GM19438 (cell line): ENCODE data around the gene ALKBH5.
"Not testable (repeated sequence)": the region's sequence is repeated elsewhere in the genome, so short reads cannot be mapped to it uniquely, and the experiment has no call there.

ENCODE experiments used
- ATAC-seq: cut with Tn5 transposase; IDR thresholded peaks from one replicate; pipeline ENCODE4 v1.9.1; 2021; ENCODE audit warnings: low read depth; ENCODE audit not compliant: unreplicated experiment

ALKBH5 gene

DNA sequence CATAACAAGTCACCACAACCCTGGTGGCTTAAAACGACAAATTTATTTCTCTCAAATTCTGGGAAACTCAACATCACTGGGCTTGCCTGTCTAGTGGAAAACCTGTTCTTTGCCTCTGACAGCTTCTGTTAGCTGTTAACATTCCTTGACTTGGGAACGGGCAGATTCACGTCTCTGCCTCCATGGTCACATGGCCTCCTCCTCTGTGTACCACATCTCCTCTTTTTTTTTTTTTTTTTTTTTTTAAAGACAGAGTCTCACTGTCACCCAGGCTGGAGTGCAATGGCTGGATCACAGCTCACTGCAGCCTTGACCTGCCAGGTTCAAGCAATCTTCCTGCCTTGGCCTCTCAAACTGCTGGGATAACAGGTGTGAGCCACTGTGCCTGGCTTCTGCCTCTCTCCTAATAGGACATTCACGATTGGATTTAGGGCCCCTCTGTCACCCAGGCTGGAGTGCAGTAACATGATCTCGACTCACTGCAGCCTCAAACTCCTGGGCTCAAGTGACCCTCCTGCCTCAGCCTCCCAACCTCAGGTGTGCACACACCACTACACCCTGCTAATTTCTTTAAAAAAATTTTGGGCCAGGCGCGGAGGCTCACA is 30.1 kb downstream of the ALKBH5 start:
- no peak for ATAC-seq

DNA sequence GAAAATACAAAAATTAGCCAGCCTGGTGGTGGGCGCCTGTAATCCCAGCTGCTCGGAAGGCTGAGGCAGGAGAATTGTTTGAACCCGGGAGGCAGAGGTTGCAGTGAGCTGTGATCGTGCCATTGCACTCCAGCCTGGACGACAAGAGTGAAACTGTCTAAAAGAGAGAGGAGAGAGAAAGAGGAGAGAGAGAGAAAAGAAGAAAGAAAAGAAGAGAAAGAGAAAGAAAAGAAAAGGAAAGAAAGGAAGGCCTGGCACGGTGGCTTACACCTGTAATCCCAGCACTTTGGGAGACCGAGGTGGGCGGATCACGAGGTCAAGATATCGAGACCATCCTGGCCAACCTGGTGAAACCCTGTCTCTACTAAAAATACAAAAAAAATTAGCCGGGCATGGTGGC is 33.3 kb downstream of the ALKBH5 start:
- not testable (repeated sequence) for ATAC-seq

DNA sequence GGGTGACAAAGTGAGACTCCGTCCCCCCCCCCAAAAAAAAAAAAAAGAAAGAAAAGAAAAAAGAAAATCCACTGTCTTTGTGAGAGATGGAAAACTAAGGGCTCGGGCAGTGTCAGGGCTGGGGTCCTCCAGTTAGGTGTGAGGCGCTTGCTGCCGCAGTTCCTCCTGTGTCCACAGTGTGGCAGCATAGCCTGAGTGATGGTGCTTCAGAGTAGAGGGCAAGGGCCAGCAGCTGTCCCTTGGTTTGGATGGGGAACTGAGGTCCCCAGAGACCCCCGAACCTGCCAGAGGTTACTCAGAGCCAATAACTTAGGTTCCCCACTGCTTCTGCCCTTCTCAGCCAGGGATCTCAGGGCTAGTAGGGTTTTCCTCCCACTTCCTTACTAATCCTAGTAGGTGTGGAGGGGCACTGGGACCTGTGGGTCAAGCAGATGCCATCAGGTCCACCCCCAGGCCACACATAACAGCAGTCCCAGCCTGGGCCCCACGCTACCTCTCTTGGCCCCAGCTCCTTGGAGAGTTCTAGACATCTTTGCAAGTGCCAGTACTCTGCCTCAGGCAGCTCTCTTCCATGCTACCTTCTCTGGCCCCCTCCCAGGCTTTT is 33.9 kb downstream of the ALKBH5 start:
- ATAC-seq, result no peak

DNA sequence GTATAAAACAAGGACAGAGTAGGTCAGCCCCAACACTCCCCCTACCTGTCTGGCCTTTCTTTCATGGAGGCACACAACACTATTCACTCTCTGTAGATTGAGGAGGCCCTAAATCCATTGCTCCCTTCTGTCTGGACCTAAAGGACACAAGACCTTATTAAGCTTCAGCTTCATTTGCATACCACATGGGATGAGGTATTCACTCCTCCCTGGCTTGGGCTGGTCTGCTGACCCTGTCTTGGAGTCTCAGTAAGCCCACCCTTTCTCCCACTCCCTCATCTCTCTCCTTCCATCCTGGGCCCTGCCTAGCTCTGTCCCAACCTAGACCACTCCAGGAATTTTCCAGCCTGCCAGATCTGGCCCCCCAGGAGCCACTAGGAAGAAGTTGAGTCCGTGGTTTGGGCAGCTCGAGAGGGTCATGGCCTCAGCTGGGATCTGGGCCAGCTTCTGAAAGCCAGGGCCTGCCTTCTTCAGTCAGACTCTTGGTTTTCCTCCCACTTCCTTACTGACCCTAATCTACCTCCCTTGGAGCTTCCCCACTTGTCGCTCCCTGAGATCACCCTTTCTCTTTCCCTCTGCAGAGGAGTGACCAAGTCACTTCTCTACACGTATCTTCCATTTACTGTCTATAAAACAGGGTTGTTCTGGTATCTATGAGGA is 35.3 kb downstream of the ALKBH5 start:
- no peak for ATAC-seq

DNA sequence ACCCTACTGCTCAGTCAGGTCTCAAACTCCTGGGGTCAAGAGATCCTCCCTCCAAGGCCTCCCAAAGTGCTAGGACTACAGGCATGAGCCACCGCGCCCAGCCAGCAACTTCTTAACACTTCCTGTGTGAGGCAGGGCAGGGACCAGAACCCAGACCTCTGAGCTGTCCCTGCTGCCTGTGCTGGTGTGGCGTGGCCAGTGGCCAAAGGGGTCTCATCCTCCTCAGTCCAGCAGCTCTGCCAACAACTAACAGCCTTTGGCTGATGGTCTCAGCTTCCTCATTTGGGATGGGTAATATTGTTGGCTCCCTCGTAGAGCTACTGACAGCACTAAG is 40.4 kb downstream of the ALKBH5 start:
- ATAC-seq, result no peak

DNA sequence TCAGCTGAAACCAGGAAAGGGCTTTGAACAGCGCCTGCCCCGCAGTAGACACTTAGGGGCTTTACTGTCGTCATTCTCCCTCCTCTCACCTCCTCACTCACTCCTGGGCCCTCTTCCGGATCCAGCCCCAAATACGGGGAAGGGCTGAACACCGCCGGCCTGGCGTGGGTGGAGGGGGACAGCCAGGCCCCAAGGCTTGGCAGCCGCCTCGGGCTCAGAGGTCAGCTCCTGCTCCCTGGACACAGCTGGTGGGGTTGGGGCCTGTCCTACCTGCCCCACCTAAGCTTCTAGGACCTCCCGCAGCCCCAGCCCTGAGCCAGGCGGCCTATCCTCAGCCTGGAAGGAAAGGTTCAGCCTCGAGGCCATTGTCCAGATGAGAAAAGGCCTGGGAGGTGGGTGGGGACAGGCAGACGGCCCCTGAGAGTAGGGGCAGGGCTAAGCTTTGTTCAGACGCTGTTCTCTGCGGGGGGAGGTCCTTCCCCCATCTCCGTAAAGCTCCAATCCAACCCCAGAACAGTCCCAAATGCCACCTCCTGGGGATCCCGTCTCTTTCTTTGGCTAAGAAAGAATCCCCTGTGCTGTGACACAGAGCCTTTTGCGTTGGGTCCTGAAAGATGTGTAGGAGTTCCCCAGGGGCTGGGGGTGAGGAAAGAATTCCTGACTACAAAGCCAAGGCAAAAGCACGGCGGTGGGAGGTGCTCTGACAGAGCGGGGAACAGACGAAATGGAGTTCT is 40.9 kb downstream of the ALKBH5 start:
- ATAC-seq, result no peak

DNA sequence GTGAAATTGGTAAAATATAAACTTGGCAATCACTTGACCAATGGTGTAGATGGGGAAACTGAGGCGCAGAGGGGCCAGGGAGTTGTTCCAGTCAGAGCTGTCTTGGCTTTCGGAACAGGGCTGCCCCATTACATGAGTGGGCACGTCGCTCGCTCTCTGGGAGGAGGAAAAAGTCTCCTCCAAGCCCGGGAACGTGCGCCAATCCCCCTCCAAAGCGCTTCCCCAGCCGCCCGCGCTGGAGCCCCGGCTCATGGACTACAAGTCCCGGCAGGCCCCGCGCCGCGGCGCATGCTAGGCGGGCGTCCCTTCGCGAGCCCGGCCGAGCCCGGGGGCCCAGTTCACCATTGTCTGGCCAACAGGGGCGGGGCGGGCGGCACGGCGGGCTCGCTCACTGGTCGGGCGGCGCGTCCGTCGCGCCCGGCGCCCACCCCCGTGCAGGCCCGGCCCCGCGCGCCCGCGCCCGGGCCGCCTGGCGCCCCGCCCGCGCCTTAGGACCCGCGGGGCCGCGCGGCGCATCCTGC is 41.6 kb downstream of the ALKBH5 start, which contains the start of gene LLGL1:
TSS of gene LLGL1 (plus strand) at position 515 of the 521 bp plus-strand sequence. CDS start 48 bp downstream, outside the sequence.
- peak; percentile 86 for ATAC-seq

DNA sequence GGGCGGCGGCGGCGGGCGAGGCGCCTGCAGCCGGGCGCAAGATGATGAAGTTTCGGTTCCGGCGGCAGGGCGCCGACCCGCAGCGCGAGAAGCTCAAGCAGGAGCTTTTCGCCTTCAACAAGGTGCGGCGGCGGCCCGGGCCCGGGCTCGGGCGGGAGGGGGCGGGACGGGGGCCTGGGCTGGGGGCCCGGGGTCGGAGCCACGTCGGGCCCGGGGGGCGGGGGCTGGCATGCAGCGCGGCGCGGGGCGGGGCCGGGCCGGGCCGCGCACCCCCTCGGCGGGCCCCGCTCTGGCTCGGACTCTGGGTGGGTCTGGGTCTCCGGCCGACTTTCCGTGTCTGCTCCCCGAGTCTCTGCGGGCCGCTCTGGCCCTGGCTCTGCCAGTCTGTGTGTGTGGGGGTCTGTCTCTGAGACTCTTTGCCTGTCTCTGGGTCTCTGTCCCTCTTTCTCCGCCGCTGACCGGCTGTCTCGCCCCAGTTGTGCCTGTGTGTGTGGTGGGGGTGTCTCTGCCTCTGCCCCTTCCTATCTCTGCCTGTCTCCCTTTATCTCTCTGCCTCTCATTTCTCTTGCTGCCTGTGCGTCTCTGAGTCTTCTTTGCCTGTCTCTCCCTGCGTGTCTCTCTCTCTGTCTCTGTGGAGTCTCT is 42.1 kb downstream of the ALKBH5 start:
- no peak for ATAC-seq

DNA sequence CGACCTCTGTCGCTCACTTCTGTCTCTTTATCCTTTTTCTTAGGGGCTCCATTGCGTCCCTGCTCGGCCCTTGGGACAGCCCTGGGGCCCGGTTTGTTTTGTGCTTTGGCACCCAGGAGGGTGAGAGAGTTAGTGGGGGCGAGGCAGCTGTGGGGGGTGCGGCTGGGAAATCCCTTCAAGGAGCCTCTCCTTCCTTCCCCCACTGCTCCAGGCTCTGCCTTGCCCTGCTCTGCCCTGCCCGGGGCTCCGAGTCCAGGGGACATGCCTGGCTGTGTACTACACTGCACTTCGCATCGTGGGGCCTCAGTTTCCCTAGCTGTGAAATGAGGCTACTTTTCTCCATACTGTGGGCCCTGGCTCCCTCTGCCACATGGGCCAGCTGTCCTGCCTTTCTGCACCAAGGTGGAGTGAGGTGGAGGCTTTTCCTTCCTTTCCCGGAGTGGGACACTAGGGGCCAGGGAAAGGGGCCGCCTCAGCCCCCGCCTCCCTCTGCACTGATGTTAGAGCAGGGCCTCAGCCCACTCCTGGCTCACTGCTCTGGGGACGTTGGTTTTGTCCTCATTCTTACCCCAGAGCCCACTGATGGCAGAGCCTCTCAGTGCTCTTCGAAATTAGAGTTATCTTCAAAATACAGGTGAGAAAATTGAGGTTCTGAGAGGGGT is 42.8 kb downstream of the ALKBH5 start:
- no peak for ATAC-seq

DNA sequence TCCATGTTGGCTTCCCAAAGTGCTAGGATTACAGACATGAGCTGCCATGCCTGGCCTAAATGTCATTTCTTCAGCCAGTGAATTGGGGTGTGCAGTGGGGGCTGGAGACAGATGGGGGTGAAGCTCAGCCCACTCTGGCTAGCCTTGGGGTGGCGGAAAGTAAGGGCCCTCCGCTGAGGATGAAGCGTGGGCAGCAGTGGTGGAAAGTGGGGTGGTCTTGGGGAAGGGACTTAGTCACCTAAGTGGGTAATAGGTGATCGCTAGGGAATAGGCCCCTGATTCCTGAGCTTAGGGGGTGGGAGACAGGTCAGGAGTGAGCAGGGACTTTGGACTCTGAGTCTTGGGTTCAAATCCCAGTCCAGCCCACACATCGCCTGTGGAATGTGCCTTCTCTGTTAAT is 44.0 kb downstream of the ALKBH5 start:
- no peak for ATAC-seq

DNA sequence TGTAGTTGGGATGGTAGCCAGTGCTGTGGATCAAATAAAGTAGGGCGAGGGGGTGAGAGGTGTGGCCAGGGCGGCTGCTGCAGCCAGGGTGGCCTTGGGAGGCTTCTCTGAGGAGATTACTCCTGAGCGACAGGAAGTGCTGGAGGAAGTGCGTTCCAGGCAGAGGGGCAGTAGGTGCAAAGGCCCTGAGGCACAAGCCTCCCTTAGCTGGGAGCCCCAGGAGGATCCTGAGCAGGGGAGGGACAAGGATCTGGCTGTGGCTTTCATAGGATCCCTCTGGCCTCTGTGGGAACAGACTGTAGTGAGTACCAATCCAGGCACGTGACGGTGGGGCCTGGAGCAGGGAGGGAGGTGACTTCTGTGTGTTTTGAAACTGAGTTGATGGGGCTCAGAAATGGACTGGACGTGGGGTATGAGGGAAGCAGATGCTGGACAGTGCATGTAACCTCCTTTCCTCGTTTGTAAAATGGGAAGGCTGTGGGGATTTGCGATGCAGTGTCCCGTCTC is 44.6 kb downstream of the ALKBH5 start:
- ATAC-seq, result no peak

DNA sequence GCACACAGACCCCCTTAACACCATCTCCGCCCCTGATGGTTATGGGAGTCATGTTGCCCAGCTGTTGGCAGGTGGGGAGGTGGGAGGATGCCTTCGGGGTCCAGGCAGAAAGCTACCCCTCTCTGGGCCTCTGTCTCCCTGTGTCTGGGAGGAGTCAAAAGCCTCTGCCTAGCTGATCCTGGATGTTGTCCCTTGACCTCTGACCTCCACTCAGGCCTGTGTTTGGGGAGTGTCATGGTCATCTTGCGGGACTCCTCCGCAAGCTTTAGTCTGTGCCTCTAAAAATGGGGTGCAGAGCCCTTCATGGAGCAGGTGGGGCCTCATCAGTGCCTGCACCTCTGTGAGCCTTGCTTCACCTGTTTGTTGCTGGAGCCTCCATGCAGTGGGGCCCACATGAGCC is 45.6 kb downstream of the ALKBH5 start:
- no peak for ATAC-seq

DNA sequence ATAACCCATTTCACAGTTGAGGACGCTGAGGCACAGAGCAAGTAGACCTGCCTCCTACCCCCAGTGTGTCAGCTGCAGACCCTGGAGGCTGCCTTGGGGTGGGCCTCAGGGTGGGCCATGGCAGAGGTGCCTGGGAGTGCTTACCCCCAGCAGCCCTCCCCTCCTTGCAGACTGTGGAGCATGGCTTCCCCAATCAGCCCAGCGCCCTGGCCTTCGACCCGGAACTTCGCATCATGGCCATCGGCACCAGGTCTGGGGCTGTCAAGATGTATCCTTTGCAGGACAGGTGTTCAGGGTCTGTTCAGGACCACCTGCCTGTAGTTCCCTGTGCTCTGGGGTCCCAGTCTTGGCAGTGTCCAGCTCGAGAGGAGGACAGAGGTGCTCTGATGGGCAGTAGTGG is 46.1 kb downstream of the ALKBH5 start:
- ATAC-seq, result no peak

DNA sequence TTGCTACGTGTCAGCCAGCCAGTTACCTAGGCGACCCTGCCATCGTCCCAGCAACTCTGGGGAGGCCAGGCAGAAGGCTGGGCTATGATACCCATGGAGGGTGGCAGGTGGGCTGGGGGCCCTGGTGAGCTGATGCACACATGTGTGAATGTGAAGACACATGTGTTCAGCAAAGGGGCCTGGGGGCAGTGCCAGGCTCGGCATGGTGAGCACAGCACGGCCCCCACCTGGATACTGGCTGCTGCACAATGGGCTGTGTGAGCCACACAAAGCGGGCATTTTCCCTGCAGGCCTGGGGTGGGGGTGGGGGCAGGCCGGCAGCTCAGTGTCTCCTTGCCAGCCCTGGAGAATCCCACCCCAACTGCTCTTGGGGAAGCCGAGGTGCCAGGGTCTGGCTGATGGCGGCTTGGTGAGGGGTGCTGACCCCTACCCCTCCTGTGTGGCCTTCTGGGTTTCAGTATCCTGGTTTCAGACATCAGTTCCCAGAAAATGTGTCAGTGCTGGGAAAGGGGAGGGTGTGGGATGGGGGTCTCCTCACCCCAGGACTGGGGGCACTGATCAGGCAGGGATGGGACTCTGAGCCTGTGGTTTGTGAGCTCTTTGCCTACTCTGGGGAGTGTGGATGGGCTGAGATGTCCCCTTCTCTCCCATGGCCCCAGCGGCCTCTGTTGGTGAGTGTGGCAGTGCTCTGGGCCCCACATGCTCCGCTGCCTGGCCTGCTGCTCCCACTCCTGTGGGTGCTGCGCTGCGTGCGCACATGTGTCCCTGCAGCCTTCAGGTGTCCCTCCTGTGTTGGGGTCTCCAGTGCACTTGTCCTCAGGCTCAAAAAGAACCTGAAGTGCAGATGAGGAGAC is 46.9 kb downstream of the ALKBH5 start:
- no peak for ATAC-seq

DNA sequence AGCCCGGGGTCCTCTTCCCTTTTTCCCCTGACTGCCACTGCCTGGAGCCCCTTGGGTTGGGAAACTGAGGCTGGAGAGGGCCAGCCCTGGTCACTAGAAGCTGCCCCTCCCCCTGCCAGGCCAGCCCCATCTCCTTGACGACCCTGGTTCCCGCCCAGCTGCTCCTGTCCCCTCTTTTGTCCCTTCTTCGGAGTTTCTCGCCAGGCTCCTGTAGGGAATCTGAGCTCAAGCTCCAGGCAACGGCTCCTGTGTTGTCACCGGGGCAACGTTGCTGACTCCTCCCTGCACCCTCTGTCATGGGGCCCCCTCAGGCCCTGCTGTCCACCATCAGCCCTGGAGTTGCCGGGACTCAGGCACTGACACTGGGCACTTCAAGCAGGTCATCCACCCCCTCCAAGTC is 47.5 kb downstream of the ALKBH5 start:
- ATAC-seq, result no peak

DNA sequence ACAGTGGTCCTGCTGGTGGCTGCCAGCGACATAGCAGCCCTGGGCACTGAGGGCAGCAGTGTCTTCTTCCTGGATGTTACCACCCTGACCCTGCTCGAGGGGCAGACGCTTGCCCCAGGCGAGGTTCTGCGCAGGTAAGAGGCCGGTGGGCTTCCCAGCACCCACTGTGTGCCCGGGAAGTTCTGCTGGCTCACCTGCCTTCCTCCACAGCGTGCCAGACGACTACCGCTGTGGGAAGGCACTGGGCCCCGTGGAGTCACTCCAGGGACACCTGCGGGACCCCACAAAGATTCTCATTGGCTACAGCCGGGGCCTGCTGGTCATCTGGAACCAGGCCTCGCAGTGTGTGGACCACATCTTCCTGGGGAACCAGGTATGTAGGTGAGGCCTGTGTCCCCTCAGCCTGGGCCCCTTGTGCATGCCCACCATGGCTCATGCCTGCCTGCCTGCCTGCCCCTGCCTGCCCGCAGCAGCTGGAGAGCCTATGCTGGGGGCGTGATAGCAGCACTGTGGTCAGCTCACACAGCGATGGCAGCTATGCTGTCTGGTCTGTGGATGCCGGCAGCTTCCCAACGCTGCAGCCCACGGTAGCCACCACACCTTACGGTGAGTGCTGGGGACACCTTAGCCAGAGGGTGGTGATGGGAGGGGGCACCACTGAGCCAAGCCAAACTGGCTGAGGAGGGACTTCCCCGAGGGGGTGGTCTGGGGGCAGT is 50.3 kb downstream of the ALKBH5 start:
- ATAC-seq, result no peak

DNA sequence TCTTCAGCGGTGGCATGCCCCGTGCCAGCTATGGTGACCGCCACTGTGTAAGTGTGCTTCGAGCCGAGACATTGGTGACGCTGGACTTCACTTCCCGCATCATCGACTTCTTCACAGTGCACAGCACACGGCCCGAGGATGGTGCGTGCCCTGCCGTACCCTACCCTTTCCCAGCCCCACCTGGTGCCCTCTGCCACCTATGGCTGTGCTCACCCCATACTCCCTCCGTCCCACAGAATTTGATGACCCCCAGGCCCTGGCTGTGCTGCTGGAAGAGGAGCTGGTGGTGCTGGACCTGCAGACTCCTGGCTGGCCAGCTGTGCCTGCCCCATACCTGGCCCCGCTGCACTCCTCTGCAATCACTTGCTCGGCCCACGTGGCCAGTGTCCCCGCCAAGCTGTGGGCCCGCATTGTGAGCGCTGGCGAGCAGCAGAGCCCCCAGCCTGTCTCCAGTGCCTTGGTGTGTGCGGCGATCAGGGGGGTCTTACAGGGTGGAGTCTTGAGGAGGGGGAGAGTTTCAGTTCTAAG is 51.3 kb downstream of the ALKBH5 start:
- no peak for ATAC-seq

DNA sequence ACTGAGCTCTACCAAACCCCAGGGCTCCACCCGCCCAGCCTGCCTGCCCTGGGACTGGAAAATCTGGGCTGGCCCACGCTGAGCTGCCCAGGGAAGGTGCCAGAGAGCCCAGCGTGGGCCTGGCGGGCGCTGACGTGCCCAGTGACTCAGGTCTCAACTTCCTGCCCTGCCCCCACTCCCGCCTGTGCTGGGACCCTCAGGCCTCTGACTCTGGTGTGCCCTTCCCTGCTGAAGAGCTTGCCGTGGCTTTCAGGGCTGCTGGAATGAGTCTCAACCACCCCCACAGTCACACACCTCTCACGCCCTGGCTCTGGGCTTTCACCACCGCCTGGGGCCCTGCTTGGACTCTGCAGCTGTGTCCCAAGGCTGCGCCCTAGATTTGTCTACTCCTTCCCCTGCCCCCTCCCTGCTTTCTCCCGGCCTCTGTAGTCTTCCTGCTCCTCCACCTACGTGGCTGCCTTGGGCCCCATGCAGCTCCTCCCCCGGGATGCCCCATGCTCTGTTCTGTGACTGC is 52.2 kb downstream of the ALKBH5 start:
- ATAC-seq, result no peak
